T-helper 2 cell treated with Interferon-gamma antibody and Interleukin-4, amounts not matched to agents 100 ng/mL and 5 ng/mL, for 36 hours (primary cell): ENCODE data around the gene GLI3. TPM values are rescaled to one million over a fixed set of nuclear protein-coding genes. Genes with fewer than 3 reads are reported as not detected.

Experiments
- intact Hi-C: fragments of 100-400 bp; cut with micrococcal nuclease; formaldehyde crosslinking; loops from one replicate; pipeline ENCODE4 v1.15.1; 2023
- total RNA-seq: library from RNA; stranded (reverse); gene quantifications from 2 replicates; pipeline ENCODE4 v1.2.3, GENCODE V29; 2022

GLI3 gene
- total RNA-seq, 1 donor from 2014 or later: not detected

GRCh38 chr7:41972776-41973175 lies 264.2 kb downstream of the GLI3 start:
- intact Hi-C loops: no loop called here

GRCh38 chr7:41972270-41972669 lies 264.7 kb downstream of the GLI3 start:
- intact Hi-C loops: no loop called here

GRCh38 chr7:41971640-41972187 lies 265.3 kb downstream of the GLI3 start:
- intact Hi-C loops: no loop called here

GRCh38 chr7:41970941-41971340 lies 266.1 kb downstream of the GLI3 start:
- intact Hi-C loops: no loop called here

- intact Hi-C loops: no loop called here
Measured at GRCh38 chr7:41969561-41970105, 267.4 kb downstream of the GLI3 start.

GRCh38 chr7:41967156-41967555 lies 269.9 kb downstream of the GLI3 start:
- intact Hi-C loops: no loop called here

GRCh38 chr7:41965951-41966505 lies 271.0 kb downstream of the GLI3 start:
- intact Hi-C loops: no loop called here

- intact Hi-C loops: no loop called here
Measured at GRCh38 chr7:41964849-41965745, 271.9 kb downstream of the GLI3 start.

- intact Hi-C loops: no loop called here
Measured at GRCh38 chr7:41964183-41964753, 272.7 kb downstream of the GLI3 start.

GRCh38 chr7:41956705-41957104 lies 280.3 kb downstream of the GLI3 start:
- intact Hi-C loops: no loop called here

GRCh38 chr7:41955893-41956675 lies 280.9 kb downstream of the GLI3 start:
- intact Hi-C loops: no loop called here

GRCh38 chr7:41955451-41955850 lies 281.6 kb downstream of the GLI3 start:
- intact Hi-C loops: no loop called here

GRCh38 chr7:41954976-41955375 lies 282.0 kb downstream of the GLI3 start:
- intact Hi-C loops: no loop called here

GRCh38 chr7:41948503-41948902 lies 288.5 kb downstream of the GLI3 start:
- intact Hi-C loops: loop anchor here (10.0 kb wide), 1 partner anchor 1886 kb away; no protein-coding TSS in a partner anchor

GRCh38 chr7:41943094-41943577 lies 293.9 kb downstream of the GLI3 start:
- intact Hi-C loops: loop anchor here (5.0 to 10.0 kb wide), 2 partner anchors 934 to 1892 kb away; no protein-coding TSS in a partner anchor

- intact Hi-C loops: loop anchor here (5.0 to 10.0 kb wide), 2 partner anchors 935 to 1892 kb away; no protein-coding TSS in a partner anchor
Measured at GRCh38 chr7:41942468-41943093, 294.4 kb downstream of the GLI3 start.

GRCh38 chr7:41940760-41941343 lies 296.2 kb downstream of the GLI3 start:
- intact Hi-C loops: loop anchor here (5.0 to 10.0 kb wide), 2 partner anchors 936 to 1894 kb away; no protein-coding TSS in a partner anchor

- intact Hi-C loops: no loop called here
Measured at GRCh38 chr7:41938371-41938770, 298.6 kb downstream of the GLI3 start.

- intact Hi-C loops: no loop called here
Measured at GRCh38 chr7:41933427-41933826, 303.6 kb downstream of the GLI3 start.

GRCh38 chr7:41931263-41931646 lies 305.8 kb downstream of the GLI3 start:
- intact Hi-C loops: no loop called here
